Hepatocyte (in vitro differentiated cells): ENCODE measurements around the gene TNNT2.

Experiments
- EZH2 ChIP-seq: fragments of 200-600 bp; sonication (generic); IDR thresholded peaks from 2 replicates; pipeline ENCODE4 v1.6.1; 2016; ENCODE audit warnings: antibody characterized with exemption, mild to moderate bottlenecking, borderline replicate concordance
- EZH2phosphoT487 ChIP-seq: fragments of 200-600 bp; sonication (generic); IDR thresholded peaks from one replicate; pipeline ENCODE4 v1.6.1; 2018; ENCODE audit warnings: antibody characterized with exemption, mild to moderate bottlenecking, low read depth, moderate library complexity; ENCODE audit not compliant: unreplicated experiment, severe bottlenecking
- TF ChIP-seq, protein P1 (sequence below): fragments of 200-600 bp; sonication (generic); IDR thresholded peaks from 2 replicates; pipeline ENCODE4 v1.5.1; 2016; ENCODE audit warnings: antibody characterized with exemption, mild to moderate bottlenecking; ENCODE audit not compliant: poor library complexity

DNA sequence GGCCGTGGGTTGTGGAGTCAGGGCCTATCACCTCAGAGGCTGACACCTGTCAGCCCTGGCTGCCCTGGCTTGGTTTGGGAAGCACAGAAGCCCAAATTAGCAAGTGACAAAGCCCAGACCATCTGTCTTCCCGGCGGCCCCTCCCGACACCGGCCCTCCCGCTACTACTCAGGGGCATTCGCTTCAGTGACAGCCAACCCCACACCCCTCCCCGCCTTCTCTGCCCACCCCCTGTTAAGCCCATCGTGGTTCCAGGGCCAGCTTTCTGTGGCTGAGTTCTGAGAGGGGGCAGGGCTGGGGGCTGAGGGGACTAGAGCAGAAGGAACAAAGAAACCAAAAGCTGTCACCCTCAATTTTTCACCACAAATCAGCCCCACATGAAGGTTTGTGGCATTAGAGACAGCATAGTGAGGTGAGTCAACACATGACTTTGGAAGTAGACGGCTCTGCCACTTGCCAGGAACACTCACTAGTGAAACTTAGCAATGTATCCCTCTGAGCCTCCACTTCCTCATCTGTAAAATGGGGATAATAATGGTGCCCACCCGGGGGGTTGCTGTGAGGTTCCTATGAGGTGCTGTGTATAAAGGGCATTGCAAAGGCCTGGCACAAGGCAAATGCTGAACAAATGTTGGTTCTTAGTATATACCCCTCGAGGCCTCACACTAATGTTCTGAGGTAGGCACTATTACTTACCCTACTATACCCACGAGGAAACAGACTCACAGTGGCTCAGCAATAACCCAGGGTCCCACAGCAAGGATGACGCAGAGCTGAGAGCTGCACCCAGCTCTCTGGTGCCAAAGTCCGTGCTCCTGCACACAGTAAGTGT is 49.2 kb upstream of the TNNT2 start:
- TF ChIP-seq, protein P1, sequence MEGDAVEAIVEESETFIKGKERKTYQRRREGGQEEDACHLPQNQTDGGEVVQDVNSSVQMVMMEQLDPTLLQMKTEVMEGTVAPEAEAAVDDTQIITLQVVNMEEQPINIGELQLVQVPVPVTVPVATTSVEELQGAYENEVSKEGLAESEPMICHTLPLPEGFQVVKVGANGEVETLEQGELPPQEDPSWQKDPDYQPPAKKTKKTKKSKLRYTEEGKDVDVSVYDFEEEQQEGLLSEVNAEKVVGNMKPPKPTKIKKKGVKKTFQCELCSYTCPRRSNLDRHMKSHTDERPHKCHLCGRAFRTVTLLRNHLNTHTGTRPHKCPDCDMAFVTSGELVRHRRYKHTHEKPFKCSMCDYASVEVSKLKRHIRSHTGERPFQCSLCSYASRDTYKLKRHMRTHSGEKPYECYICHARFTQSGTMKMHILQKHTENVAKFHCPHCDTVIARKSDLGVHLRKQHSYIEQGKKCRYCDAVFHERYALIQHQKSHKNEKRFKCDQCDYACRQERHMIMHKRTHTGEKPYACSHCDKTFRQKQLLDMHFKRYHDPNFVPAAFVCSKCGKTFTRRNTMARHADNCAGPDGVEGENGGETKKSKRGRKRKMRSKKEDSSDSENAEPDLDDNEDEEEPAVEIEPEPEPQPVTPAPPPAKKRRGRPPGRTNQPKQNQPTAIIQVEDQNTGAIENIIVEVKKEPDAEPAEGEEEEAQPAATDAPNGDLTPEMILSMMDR = no peak
- TF ChIP-seq EZH2 (no peak), EZH2phosphoT487 (no peak)
